ENCODE measurements around the gene PARK7. TPM values are rescaled to one million over a fixed set of nuclear protein-coding genes. Genes with fewer than 3 reads are reported as not detected.

Gene PARK7
- total RNA-seq, 1 donor from 2014 or later = 187 TPM

DNA sequence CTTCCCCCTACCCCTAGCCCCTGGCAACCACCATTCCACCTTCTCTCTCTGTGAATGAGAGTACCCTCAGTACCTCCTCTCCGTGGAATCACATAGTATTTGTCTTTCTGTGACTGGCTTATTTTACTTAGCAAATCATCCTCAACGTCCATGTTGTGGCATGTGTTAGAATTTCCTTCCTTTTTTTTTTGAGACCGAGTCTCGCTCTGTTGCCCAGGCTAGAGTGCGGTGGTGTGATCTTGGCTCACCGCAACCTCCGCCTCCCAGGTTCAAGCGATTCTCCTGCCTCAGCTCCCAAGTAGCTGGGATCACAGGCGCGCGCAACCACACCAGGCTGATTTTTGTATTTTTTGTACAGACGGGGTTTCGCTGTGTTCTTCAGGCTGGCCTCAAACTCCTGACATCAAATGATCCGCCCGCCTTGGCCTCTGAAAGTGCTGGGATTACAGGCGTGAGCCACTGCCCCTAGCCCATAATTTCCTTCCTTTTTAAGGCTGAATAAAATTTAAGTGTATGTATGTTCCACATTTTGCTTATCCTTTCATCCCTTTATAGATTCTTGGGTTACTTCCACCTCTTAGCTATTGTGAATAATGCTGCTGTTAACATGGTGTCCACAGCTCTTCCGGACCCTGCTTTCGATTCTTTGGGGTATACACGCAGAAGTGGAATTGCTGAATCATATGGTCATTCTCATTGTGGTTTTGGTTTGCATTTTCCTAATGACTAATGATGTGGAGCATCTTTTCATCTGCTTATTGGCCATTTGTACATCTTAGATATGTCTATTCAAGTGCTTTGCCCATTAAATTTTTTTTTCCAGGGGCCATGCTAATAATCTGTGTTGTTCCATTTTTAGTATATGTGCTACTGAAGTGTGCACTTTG lies 32.3 kb downstream of the PARK7 start:
- no peaks in the 10 kb centered on the region for H3K27me3 ChIP-seq (ENCODE audit: low read depth)
- no peak overlapping the region for H3K27ac ChIP-seq
- H3K4me1 ChIP-seq = no peaks in the 10 kb centered on the region
- no peak for ATAC-seq
- TF ChIP-seq, protein P1, sequence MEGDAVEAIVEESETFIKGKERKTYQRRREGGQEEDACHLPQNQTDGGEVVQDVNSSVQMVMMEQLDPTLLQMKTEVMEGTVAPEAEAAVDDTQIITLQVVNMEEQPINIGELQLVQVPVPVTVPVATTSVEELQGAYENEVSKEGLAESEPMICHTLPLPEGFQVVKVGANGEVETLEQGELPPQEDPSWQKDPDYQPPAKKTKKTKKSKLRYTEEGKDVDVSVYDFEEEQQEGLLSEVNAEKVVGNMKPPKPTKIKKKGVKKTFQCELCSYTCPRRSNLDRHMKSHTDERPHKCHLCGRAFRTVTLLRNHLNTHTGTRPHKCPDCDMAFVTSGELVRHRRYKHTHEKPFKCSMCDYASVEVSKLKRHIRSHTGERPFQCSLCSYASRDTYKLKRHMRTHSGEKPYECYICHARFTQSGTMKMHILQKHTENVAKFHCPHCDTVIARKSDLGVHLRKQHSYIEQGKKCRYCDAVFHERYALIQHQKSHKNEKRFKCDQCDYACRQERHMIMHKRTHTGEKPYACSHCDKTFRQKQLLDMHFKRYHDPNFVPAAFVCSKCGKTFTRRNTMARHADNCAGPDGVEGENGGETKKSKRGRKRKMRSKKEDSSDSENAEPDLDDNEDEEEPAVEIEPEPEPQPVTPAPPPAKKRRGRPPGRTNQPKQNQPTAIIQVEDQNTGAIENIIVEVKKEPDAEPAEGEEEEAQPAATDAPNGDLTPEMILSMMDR (IDR thresholded peaks at IDR 0.05) = no peak
- H3K4me3 ChIP-seq = no peak overlapping the region
- no peaks in the 10 kb centered on the region for H3K9me3 ChIP-seq
- H3K36me3 ChIP-seq = no peaks in the 10 kb centered on the region
- no peak for DNase-seq
- intact Hi-C loops (cut with DNase I) = no loop called here

DNA sequence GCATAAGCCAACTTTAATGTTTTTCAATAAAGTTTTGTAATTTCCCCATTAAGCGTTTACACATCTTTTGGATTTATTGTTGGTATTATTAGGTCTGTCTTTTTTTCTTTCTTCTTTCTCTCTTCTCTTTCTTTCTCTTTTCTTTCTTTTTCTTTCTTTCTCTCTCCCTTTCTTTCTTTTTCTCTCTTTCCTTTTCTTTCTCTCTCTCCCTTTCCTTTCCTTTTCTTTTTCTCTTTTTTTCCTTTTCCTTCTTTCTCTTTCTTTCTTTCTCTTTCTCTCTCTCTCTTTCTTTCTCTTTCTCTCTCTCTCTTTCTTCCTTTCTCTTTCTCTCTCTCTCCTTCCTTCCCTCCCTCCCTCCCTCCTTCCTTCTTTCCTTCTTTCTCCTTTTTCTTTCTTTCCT lies 33.3 kb downstream of the PARK7 start:
- no peaks in the 10 kb centered on the region for H3K9me3 ChIP-seq
- DNase-seq (no peak), ATAC-seq (no peak)
- no peaks in the 10 kb centered on the region for H3K36me3 ChIP-seq
- H3K4me3 ChIP-seq = no peak overlapping the region
- TF ChIP-seq, protein P1 (IDR thresholded peaks at IDR 0.05) = no peak
- H3K27me3 ChIP-seq (ENCODE audit: low read depth) = no peaks in the 10 kb centered on the region
- H3K27ac ChIP-seq = no peak overlapping the region
- H3K4me1 ChIP-seq = no peaks in the 10 kb centered on the region
- intact Hi-C loops (cut with DNase I) = no loop called here

DNA sequence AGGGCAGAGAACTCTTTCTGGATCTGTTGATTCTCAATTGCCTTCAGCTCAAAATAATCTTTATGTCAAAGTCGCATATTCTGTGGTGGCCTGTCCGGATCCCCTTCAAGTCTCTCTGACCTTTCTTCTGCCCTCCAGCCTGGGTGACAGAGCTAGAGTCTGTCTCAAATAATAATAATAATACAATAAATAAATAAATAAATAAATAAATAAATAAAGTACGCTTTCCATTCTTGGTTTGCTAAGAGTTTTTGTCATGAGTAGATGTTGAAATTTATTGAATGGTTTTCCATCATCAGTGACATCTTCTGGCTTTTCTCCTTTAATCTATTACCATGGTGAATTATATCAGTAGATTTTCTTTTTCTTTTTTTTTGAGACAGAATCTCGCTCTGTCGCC lies 33.9 kb downstream of the PARK7 start:
- Histone ChIP-seq H3K27ac (no peak overlapping the region), H3K4me1 (no peaks in the 10 kb centered on the region), H3K9me3 (no peaks in the 10 kb centered on the region), H3K36me3 (no peaks in the 10 kb centered on the region), H3K27me3 (ENCODE audit: low read depth) (no peaks in the 10 kb centered on the region), H3K4me3 (no peak overlapping the region)
- ATAC-seq = no peak
- no peak for DNase-seq
- TF ChIP-seq, protein P1 (IDR thresholded peaks at IDR 0.05) = no peak
- intact Hi-C loops (cut with DNase I) = no loop called here

DNA sequence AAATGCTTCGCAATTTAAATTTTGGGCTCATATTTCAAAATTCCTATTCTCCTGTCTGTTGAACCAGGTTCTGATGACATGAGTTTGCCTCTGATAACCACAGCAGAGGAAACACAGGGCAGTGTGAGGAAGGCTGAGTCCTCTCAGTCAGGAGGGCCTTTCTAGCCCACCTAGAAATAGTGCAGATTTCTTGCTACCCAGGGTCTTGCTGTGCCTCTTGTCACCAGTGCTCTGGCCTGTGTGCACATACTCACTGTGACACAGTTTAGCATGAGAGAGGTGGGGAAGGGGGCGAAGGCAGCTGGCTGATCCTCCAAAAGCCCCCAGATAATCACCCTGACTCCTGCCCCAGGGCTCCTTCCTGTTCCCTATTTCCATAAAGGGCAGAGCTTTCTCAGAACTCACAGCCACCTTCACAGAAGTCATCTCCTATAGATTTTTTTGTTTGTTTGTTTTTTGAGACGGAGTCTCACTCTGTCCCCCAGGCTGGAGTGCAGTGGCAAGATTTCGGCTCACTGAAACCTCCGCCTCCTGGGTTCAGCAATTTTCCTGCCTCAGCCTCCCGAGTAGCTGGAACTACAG lies 40.9 kb downstream of the PARK7 start:
- ATAC-seq (no peak), DNase-seq (no peak)
- Histone ChIP-seq H3K36me3 (no peaks in the 10 kb centered on the region), H3K9me3 (no peaks in the 10 kb centered on the region), H3K27me3 (ENCODE audit: low read depth) (no peaks in the 10 kb centered on the region), H3K27ac (peak overlapping the region; percentile 76), H3K4me1 (peaks cover 41% of the 10 kb centered on the region), H3K4me3 (no peak overlapping the region)
- intact Hi-C loops (cut with DNase I) = no loop called here
- TF ChIP-seq, protein P1 (IDR thresholded peaks at IDR 0.05) = no peak

DNA sequence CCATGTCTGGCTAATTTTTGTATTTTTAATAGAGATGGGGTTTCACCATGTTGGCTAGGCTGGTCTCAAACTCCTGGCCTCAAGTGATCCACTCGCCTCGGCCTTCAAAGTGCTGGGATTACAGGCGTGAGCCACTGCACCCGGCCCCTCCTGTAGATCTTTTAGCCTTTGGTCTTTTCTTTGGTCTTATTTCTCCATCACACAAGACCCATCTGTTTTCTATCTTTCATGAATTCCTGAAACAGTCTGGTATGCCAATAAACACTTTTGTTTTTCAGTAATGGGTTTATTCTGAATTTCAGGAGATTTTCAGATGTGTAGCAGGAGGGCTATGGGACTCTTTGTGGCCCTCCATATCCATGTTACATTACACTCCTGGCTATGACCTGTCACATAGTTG lies 41.4 kb downstream of the PARK7 start:
- TF ChIP-seq, protein P1 (IDR thresholded peaks at IDR 0.05) = no peak
- peak overlapping the region; percentile 76 for H3K27ac ChIP-seq
- intact Hi-C loops (cut with DNase I) = no loop called here

More for the DNA sequence above, 41.4 kb downstream of the PARK7 start:
- Histone ChIP-seq H3K27me3 (ENCODE audit: low read depth) (no peaks in the 10 kb centered on the region), H3K36me3 (no peaks in the 10 kb centered on the region), H3K4me1 (peaks cover 41% of the 10 kb centered on the region), H3K9me3 (no peaks in the 10 kb centered on the region), H3K4me3 (no peak overlapping the region)
- no peak for DNase-seq
- ATAC-seq = no peak

All from lower lobe of right lung (tissue), 2 donors.